SH-SY5Y (cell line): ENCODE data around the gene DUS2.

Experiments
- GATA2 ChIP-seq: IDR thresholded peaks from 2 replicates; pipeline ENCODE4 v1.6.1; 2011; ENCODE audit warnings: mild to moderate bottlenecking, low read depth, low read length
- GATA3 ChIP-seq: IDR thresholded peaks from 2 replicates; pipeline ENCODE4 v1.6.1; 2011; ENCODE audit warnings: low read depth, mild to moderate bottlenecking, low read length, moderate library complexity

DNA sequence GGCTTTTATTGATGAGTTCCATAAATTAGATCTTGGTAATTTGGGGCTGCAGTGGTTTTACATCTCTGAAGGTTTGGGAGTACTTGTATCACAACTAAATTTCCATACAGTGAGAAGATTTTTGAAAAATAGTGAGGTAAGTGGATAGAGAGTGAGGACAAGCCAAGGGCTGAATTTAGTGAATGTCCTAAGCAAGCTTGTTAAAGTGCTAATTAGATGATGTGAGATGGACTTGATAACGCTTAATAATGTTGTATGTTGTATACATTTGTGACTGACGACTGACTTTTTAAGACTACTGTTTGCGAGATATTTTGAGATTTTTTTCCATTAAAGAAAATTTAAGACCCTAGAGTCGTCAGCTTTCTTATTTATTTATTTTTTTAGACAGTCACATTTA, 66.0 kb downstream of the DUS2 start:
- no peak for TF ChIP-seq GATA2
- no peak for TF ChIP-seq GATA3
